ENCODE data around the gene TAAR9. TPM values are rescaled to one million over a fixed set of nuclear protein-coding genes. Genes with fewer than 3 reads are reported as not detected.
"Not testable (repeated sequence)": the region's sequence is repeated elsewhere in the genome, so short reads cannot be mapped to it uniquely, and the experiment has no call there.

Gene TAAR9
- total and polyA plus RNA-seq, 2 donors from 2014 or later = not detected

GRCh38 chr6:132548746-132549463 lies 10.8 kb downstream of the TAAR9 start:
- Histone ChIP-seq H3K27ac (ENCODE audit: low read depth in 2 of 2, low read length in 2 of 2) (no peak overlapping the region), H3K4me3 (ENCODE audit: low read length in 3 of 3) (no peak overlapping the region)
- no peak for FAIRE-seq

GRCh38 chr6:132551214-132551613 lies 13.1 kb downstream of the TAAR9 start:
- Histone ChIP-seq H3K9me3 (ENCODE audit: control insufficient read depth in 2 of 3, insufficient read depth in 1 of 3, low read length in 3 of 3) (no peaks in the 10 kb centered on the region), H3K27ac (ENCODE audit: low read depth in 2 of 2, low read length in 2 of 2) (no peak overlapping the region), H3K4me3 (ENCODE audit: low read length in 3 of 3) (no peak overlapping the region), H3K9ac (ENCODE audit: low read length in 3 of 3) (no peak overlapping the region), H3K36me3 (ENCODE audit: control insufficient read depth in 2 of 3, insufficient read depth in 3 of 3, low read length in 3 of 3) (no peaks in the 10 kb centered on the region), H3K4me1 (ENCODE audit: control insufficient read depth in 2 of 3, insufficient read depth in 2 of 3, low read depth in 1 of 3, low read length in 3 of 3) (no peaks in the 10 kb centered on the region), H3K27me3 (ENCODE audit: control insufficient read depth, insufficient read depth, low read length) (no peaks in the 10 kb centered on the region)
- intact Hi-C loops (cut with DNase I) = no loop called here
- FAIRE-seq (no peak), DNase-seq (no peak)
- no peak for TF ChIP-seq CTCF (IDR thresholded peaks at IDR 0.05; ENCODE audit: borderline replicate concordance, extremely low read depth, insufficient read depth)

More at GRCh38 chr6:132548746-132549463, 10.8 kb downstream of the TAAR9 start:
- intact Hi-C loops (cut with DNase I) = no loop called here
- Histone ChIP-seq H3K9me3 (ENCODE audit: control insufficient read depth in 2 of 3, insufficient read depth in 1 of 3, low read length in 3 of 3) (no peaks in the 10 kb centered on the region), H3K4me1 (ENCODE audit: control insufficient read depth in 2 of 3, insufficient read depth in 2 of 3, low read depth in 1 of 3, low read length in 3 of 3) (no peaks in the 10 kb centered on the region), H3K36me3 (ENCODE audit: control insufficient read depth in 2 of 3, insufficient read depth in 3 of 3, low read length in 3 of 3) (no peaks in the 10 kb centered on the region), H3K27me3 (ENCODE audit: control insufficient read depth, insufficient read depth, low read length) (no peaks in the 10 kb centered on the region), H3K9ac (ENCODE audit: low read length in 3 of 3) (no peak overlapping the region)
- DNase-seq = no peak
- TF ChIP-seq CTCF (IDR thresholded peaks at IDR 0.05; ENCODE audit: borderline replicate concordance, extremely low read depth, insufficient read depth) = no peak

GRCh38 chr6:132552372-132552771 lies 14.3 kb downstream of the TAAR9 start, which contains the start of gene TAAR8:
TAAR8 (plus strand) TSS chr6:132552672; CDS start chr6:132552693, 21 bp downstream.
- Histone ChIP-seq H3K9me3 (ENCODE audit: control insufficient read depth in 2 of 3, insufficient read depth in 1 of 3, low read length in 3 of 3) (no peaks in the 10 kb centered on the region), H3K36me3 (ENCODE audit: control insufficient read depth in 2 of 3, insufficient read depth in 3 of 3, low read length in 3 of 3) (no peaks in the 10 kb centered on the region), H3K27me3 (ENCODE audit: control insufficient read depth, insufficient read depth, low read length) (no peaks in the 10 kb centered on the region), H3K4me1 (ENCODE audit: control insufficient read depth in 2 of 3, insufficient read depth in 2 of 3, low read depth in 1 of 3, low read length in 3 of 3) (no peaks in the 10 kb centered on the region), H3K9ac (ENCODE audit: low read length in 3 of 3) (no peak within 1 kb of the TSS), H3K4me3 (ENCODE audit: low read length in 3 of 3) (no peak within 1 kb of the TSS), H3K27ac (ENCODE audit: low read depth in 2 of 2, low read length in 2 of 2) (no peak within 1 kb of the TSS)
- DNase-seq (no peak), FAIRE-seq (no peak)
- intact Hi-C loops (cut with DNase I) = no loop called here
- TF ChIP-seq CTCF (IDR thresholded peaks at IDR 0.05; ENCODE audit: borderline replicate concordance, extremely low read depth, insufficient read depth) = no peak

GRCh38 chr6:132560087-132560486 lies 22.0 kb downstream of the TAAR9 start:
- H3K9ac ChIP-seq (ENCODE audit: low read length in 3 of 3); H3K27ac ChIP-seq (ENCODE audit: low read depth in 2 of 2, low read length in 2 of 2); H3K36me3 ChIP-seq (ENCODE audit: control insufficient read depth in 2 of 3, insufficient read depth in 3 of 3, low read length in 3 of 3); H3K9me3 ChIP-seq (ENCODE audit: control insufficient read depth in 2 of 3, insufficient read depth in 1 of 3, low read length in 3 of 3); H3K4me1 ChIP-seq (ENCODE audit: control insufficient read depth in 2 of 3, insufficient read depth in 2 of 3, low read depth in 1 of 3, low read length in 3 of 3); DNase-seq; H3K4me3 ChIP-seq (ENCODE audit: low read length in 3 of 3); H3K27me3 ChIP-seq (ENCODE audit: control insufficient read depth, insufficient read depth, low read length); FAIRE-seq; intact Hi-C loops (cut with DNase I): not testable (repeated sequence)

All from kidney (tissue), 14 donors.